ENCODE data around the gene KCNMA1. TPM values are rescaled to one million over a fixed set of nuclear protein-coding genes. Genes with fewer than 3 reads are reported as not detected.

KCNMA1 gene
- total RNA-seq, 1 experiment from 2014 or later, result 31.3 TPM

- Histone ChIP-seq H3K9me3 (ENCODE audit: low read length) (no peaks in the 10 kb centered on the region), H4K20me1 (ENCODE audit: insufficient read depth, low read depth, low read length) (peaks cover 10% of the 10 kb centered on the region)
These were observed 237.6 kb downstream of the KCNMA1 start for GRCh38 chr10:77400033-77400432.

DNA sequence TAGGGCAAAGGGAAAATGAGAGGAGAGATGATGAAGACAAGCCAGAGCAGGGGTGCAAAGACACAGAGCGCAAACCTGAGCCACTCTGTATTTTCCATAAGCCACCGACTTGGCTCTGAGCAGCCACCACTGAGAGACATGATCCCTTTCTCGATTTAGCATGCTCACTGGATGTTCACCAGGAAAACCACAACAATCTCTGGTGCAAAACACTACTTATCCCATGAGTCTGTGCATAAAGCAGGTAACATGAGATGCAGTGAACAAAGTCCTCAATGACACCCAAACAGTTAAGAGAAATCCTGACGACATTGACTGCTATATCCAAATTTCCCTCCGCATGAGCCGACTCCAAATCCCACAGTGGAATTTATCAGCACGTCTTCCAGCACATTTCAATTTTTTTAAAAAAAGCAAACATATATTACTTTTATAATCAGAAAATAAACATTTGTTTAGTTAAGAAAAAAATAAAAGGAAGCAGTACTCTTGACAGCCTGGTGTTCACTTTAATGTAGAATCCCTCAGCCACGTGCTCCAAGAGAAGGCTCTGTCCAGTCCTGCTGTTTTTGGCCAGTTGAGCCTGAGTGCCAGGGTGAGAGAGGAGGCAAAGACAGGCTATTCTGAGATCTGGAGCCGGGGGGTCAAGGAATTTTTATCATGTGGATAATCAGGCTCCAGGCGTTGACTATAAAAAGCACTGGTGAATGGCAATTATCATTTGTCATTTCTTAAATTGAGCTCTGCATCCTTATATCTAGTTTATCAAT, 238.4 kb downstream of the KCNMA1 start:
- Histone ChIP-seq H2AFZ (ENCODE audit: low read length) (no peak overlapping the region), H3K27ac (ENCODE audit: low read length) (no peak overlapping the region), H3K79me2 (ENCODE audit: low read length) (no peaks in the 10 kb centered on the region), H3K4me1 (ENCODE audit: low read length) (peaks cover 19% of the 10 kb centered on the region), H3K4me3 (ENCODE audit: low read length) (no peak overlapping the region), H3K9ac (ENCODE audit: low read length) (no peak overlapping the region), H3K27me3 (ENCODE audit: low read length) (no peaks in the 10 kb centered on the region), H3K36me3 (ENCODE audit: insufficient read depth, low read length) (no peaks in the 10 kb centered on the region), H4K20me1 (ENCODE audit: insufficient read depth, low read depth, low read length) (peaks cover 7% of the 10 kb centered on the region), H3K4me2 (ENCODE audit: low read depth, low read length, poor library complexity, severe bottlenecking) (no peak overlapping the region), H3K9me3 (ENCODE audit: low read length) (no peaks in the 10 kb centered on the region), H3K9me2 (replicated peaks; ENCODE audit: insufficient read depth, low read length) (no peaks in the 10 kb centered on the region)
- no peak for DNase-seq

More at GRCh38 chr10:77400033-77400432, 237.6 kb downstream of the KCNMA1 start:
- Histone ChIP-seq H3K36me3 (ENCODE audit: insufficient read depth, low read length) (no peaks in the 10 kb centered on the region), H2AFZ (ENCODE audit: low read length) (no peak overlapping the region), H3K9ac (ENCODE audit: low read length) (no peak overlapping the region), H3K27ac (ENCODE audit: low read length) (no peak overlapping the region), H3K4me1 (ENCODE audit: low read length) (peaks cover 19% of the 10 kb centered on the region), H3K4me3 (ENCODE audit: low read length) (no peak overlapping the region), H3K27me3 (ENCODE audit: low read length) (no peaks in the 10 kb centered on the region), H3K4me2 (ENCODE audit: low read depth, low read length, poor library complexity, severe bottlenecking) (no peak overlapping the region), H3K9me2 (replicated peaks; ENCODE audit: insufficient read depth, low read length) (no peaks in the 10 kb centered on the region), H3K79me2 (ENCODE audit: low read length) (no peaks in the 10 kb centered on the region)
- no peak for DNase-seq

GRCh38 chr10:77398558-77398957, 239.1 kb downstream of the KCNMA1 start:
- H3K9me2 ChIP-seq (replicated peaks; ENCODE audit: insufficient read depth, low read length), result no peaks in the 10 kb centered on the region
- no peak overlapping the region for H3K4me3 ChIP-seq (ENCODE audit: low read length)
- peaks cover 10% of the 10 kb centered on the region for H4K20me1 ChIP-seq (ENCODE audit: insufficient read depth, low read depth, low read length)
- no peaks in the 10 kb centered on the region for H3K27me3 ChIP-seq (ENCODE audit: low read length)
- H3K4me1 ChIP-seq (ENCODE audit: low read length), result peaks cover 19% of the 10 kb centered on the region
- peak overlapping the region; percentile 1 for H3K4me2 ChIP-seq (ENCODE audit: low read depth, low read length, poor library complexity, severe bottlenecking)
- H3K36me3 ChIP-seq (ENCODE audit: insufficient read depth, low read length), result no peaks in the 10 kb centered on the region
- H3K27ac ChIP-seq (ENCODE audit: low read length), result no peak overlapping the region
- no peaks in the 10 kb centered on the region for H3K9me3 ChIP-seq (ENCODE audit: low read length)
- no peak for DNase-seq
- no peak overlapping the region for H2AFZ ChIP-seq (ENCODE audit: low read length)
- no peak overlapping the region for H3K9ac ChIP-seq (ENCODE audit: low read length)
- no peaks in the 10 kb centered on the region for H3K79me2 ChIP-seq (ENCODE audit: low read length)

DNA sequence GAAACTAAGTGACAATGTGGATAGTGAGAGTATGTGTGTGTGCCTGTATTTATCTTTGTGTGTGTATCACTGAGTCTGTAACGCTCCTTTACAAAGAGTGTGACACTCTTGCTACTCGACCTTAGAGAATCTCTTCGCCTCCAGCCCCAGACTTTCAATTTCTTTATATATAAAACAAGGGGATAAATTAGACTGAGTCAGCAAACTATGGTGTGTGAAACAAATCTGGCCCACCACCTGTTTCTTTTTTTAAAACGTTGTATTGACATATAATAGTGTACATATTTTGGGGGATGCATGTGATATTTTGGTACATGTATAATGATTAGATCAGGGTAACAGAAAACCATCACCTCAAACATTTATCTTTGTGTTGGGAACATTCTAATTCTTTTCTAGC, 240.5 kb downstream of the KCNMA1 start:
- Histone ChIP-seq H3K4me3 (ENCODE audit: low read length) (no peak overlapping the region), H3K27me3 (ENCODE audit: low read length) (no peaks in the 10 kb centered on the region), H3K9me3 (ENCODE audit: low read length) (no peaks in the 10 kb centered on the region), H4K20me1 (ENCODE audit: insufficient read depth, low read depth, low read length) (peaks cover 10% of the 10 kb centered on the region), H3K36me3 (ENCODE audit: insufficient read depth, low read length) (no peaks in the 10 kb centered on the region), H3K9me2 (replicated peaks; ENCODE audit: insufficient read depth, low read length) (no peaks in the 10 kb centered on the region), H3K4me2 (ENCODE audit: low read depth, low read length, poor library complexity, severe bottlenecking) (no peak overlapping the region), H3K4me1 (ENCODE audit: low read length) (peaks cover 19% of the 10 kb centered on the region), H3K79me2 (ENCODE audit: low read length) (no peaks in the 10 kb centered on the region), H3K27ac (ENCODE audit: low read length) (no peak overlapping the region), H3K9ac (ENCODE audit: low read length) (no peak overlapping the region), H2AFZ (ENCODE audit: low read length) (no peak overlapping the region)
- no peak for DNase-seq

DNA sequence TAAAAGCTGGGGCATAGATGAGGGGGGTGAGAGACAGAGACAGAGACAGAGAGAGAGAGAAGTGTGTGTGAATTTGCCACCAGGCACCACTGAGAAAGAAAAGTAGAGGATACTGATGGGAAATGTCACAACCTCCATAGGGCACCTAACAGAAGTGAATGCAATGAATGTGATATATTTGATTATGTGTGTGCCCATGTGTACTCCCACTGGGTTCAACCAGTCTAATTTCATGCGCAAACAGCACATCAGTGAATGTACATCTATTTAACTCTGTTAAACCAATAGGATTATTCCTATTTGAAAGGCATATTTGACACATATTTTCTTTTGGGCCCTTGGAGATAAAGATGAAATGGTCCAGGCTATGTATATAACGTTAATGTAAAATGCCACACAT, 241.3 kb downstream of the KCNMA1 start:
- Histone ChIP-seq H3K27me3 (ENCODE audit: low read length) (no peaks in the 10 kb centered on the region), H3K9me2 (replicated peaks; ENCODE audit: insufficient read depth, low read length) (no peaks in the 10 kb centered on the region), H3K4me1 (ENCODE audit: low read length) (peaks cover 19% of the 10 kb centered on the region), H3K9me3 (ENCODE audit: low read length) (no peaks in the 10 kb centered on the region), H3K4me3 (ENCODE audit: low read length) (no peak overlapping the region), H2AFZ (ENCODE audit: low read length) (no peak overlapping the region), H3K79me2 (ENCODE audit: low read length) (no peaks in the 10 kb centered on the region), H3K4me2 (ENCODE audit: low read depth, low read length, poor library complexity, severe bottlenecking) (no peak overlapping the region), H3K9ac (ENCODE audit: low read length) (no peak overlapping the region), H3K27ac (ENCODE audit: low read length) (no peak overlapping the region), H4K20me1 (ENCODE audit: insufficient read depth, low read depth, low read length) (peaks cover 10% of the 10 kb centered on the region), H3K36me3 (ENCODE audit: insufficient read depth, low read length) (no peaks in the 10 kb centered on the region)
- no peak for DNase-seq

GRCh38 chr10:77393821-77394501, 243.6 kb downstream of the KCNMA1 start:
- DNase-seq, result no peak
- Histone ChIP-seq H3K36me3 (ENCODE audit: insufficient read depth, low read length) (no peaks in the 10 kb centered on the region), H3K27ac (ENCODE audit: low read length) (no peak overlapping the region), H3K4me2 (ENCODE audit: low read depth, low read length, poor library complexity, severe bottlenecking) (no peak overlapping the region), H3K9me3 (ENCODE audit: low read length) (no peaks in the 10 kb centered on the region), H4K20me1 (ENCODE audit: insufficient read depth, low read depth, low read length) (peaks cover 10% of the 10 kb centered on the region), H3K4me1 (ENCODE audit: low read length) (peaks cover 18% of the 10 kb centered on the region), H3K79me2 (ENCODE audit: low read length) (no peaks in the 10 kb centered on the region), H3K4me3 (ENCODE audit: low read length) (no peak overlapping the region), H3K9me2 (replicated peaks; ENCODE audit: insufficient read depth, low read length) (no peaks in the 10 kb centered on the region), H3K27me3 (ENCODE audit: low read length) (no peaks in the 10 kb centered on the region), H3K9ac (ENCODE audit: low read length) (no peak overlapping the region), H2AFZ (ENCODE audit: low read length) (no peak overlapping the region)

- Histone ChIP-seq H3K4me3 (ENCODE audit: low read length) (no peak overlapping the region), H3K36me3 (ENCODE audit: insufficient read depth, low read length) (no peaks in the 10 kb centered on the region), H3K9me3 (ENCODE audit: low read length) (no peaks in the 10 kb centered on the region), H3K9me2 (replicated peaks; ENCODE audit: insufficient read depth, low read length) (no peaks in the 10 kb centered on the region), H2AFZ (ENCODE audit: low read length) (no peak overlapping the region), H3K4me2 (ENCODE audit: low read depth, low read length, poor library complexity, severe bottlenecking) (no peak overlapping the region), H3K9ac (ENCODE audit: low read length) (no peak overlapping the region), H4K20me1 (ENCODE audit: insufficient read depth, low read depth, low read length) (peaks cover 10% of the 10 kb centered on the region), H3K27me3 (ENCODE audit: low read length) (no peaks in the 10 kb centered on the region), H3K4me1 (ENCODE audit: low read length) (peaks cover 12% of the 10 kb centered on the region), H3K27ac (ENCODE audit: low read length) (no peak overlapping the region), H3K79me2 (ENCODE audit: low read length) (no peaks in the 10 kb centered on the region)
- no peak for DNase-seq
These were observed 244.2 kb downstream of the KCNMA1 start for GRCh38 chr10:77393411-77393810.

- Histone ChIP-seq H3K4me1 (ENCODE audit: low read length) (peaks cover 7% of the 10 kb centered on the region), H3K9me3 (ENCODE audit: low read length) (no peaks in the 10 kb centered on the region), H3K9me2 (replicated peaks; ENCODE audit: insufficient read depth, low read length) (no peaks in the 10 kb centered on the region), H4K20me1 (ENCODE audit: insufficient read depth, low read depth, low read length) (peaks cover 10% of the 10 kb centered on the region), H3K27me3 (ENCODE audit: low read length) (no peaks in the 10 kb centered on the region), H3K9ac (ENCODE audit: low read length) (no peak overlapping the region), H2AFZ (ENCODE audit: low read length) (no peak overlapping the region), H3K27ac (ENCODE audit: low read length) (no peak overlapping the region), H3K36me3 (ENCODE audit: insufficient read depth, low read length) (no peaks in the 10 kb centered on the region), H3K4me2 (ENCODE audit: low read depth, low read length, poor library complexity, severe bottlenecking) (no peak overlapping the region), H3K4me3 (ENCODE audit: low read length) (no peak overlapping the region), H3K79me2 (ENCODE audit: low read length) (no peaks in the 10 kb centered on the region)
- DNase-seq, result no peak
These were observed 244.8 kb downstream of the KCNMA1 start for GRCh38 chr10:77392851-77393250.
